ENCODE data around the gene WDCP.

WDCP gene

GRCh38 chr2:23988371-23988770 is 58.8 kb downstream of the WDCP start:
- no peak for DNase-seq
